GM18861 (cell line): Measurements from ENCODE around the gene AKAP13.
A peak's percentile ranks its signal among the peaks of the same experiment; 100 is the strongest.

Experiments used
- ATAC-seq: cut with Tn5 transposase; IDR thresholded peaks from one replicate; pipeline ENCODE4 v1.9.1; 2021; ENCODE audit not compliant: unreplicated experiment

AKAP13 gene

DNA sequence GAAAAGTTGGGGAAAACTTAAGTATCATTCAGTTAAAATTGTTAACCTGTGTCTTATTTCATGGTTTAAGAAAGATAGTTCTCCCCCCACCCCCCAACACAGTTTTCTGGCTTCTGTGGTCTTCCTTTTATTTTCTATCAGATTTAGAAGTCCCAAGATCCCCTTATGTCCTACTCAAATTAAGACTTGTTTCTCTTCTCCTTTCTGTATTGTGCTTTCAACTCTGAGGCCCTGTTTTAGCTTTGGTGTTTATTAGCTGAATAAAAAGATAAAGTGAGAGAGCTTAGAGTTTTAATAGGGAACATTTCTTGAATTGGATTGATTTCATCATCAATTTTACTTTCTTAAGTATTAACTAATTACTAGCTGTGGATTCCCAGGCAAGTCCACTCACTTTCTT is 62.6 kb downstream of the AKAP13 start:
- peak; percentile 23 for ATAC-seq

- peak; percentile 65 for ATAC-seq
Observed at GRCh38 chr15:85443593-85444087, 63.2 kb downstream of the AKAP13 start.

GRCh38 chr15:85444122-85444745 is 63.8 kb downstream of the AKAP13 start:
- ATAC-seq = no peak

- no peak for ATAC-seq
Observed at GRCh38 chr15:85445361-85445760, 65.0 kb downstream of the AKAP13 start.

GRCh38 chr15:85451099-85451700 is 70.8 kb downstream of the AKAP13 start:
- ATAC-seq = no peak

GRCh38 chr15:85452436-85452835 is 72.0 kb downstream of the AKAP13 start:
- ATAC-seq = no peak

DNA sequence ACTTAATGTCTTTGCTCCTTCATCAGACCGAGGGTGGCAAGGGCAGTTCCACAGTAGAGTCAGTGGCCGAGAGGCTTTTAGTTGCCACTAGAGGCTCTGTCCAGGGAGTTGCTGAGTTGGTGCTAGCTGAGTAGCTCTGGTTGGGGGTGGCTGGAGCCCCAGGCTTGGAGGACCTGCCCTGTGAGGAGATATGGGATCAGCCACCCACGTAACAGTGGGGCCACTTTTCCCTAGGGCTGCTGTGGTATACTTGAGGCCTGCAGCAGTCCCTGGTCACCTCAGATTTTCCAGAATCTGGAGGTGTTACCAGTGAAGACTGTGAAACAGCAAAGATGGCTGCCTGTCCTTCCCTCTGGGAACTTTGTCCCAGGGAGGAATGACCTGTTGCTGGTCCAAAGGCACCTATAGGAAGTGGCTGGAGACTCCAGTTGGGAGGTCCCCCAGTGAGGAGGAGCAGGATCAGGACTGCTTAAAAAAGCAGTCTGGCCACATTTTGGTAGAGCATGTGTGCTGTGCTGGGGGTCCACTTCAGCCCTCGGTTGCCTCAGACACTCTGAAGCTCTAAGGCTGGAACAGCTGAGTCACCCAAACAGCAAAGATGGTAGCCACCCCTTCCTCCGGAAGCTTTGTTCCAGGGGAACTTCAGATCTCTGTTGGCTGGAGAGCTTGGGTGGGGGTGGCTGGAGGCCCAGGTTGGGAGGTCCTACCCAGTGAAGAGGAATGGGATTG is 72.9 kb downstream of the AKAP13 start:
- ATAC-seq = no peak

DNA sequence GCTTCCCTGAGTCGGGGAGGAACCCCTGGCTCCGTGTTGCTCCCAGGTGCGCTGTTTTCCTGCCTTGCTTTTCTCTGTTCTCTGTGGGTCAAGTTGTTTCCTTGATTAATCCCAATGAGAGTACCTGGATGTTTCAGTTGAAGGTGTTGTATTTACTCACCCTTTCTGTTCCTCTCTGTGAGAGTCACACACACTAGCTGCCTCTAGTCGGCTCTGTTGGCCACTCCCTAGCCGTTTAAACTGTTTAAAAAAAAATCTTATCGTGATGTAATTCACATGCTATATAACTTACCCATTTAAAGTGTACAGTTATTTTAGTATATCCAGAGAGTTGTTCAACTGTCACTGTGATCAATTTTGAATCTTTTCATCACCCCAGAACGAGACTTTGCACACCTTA is 74.0 kb downstream of the AKAP13 start:
- no peak for ATAC-seq

DNA sequence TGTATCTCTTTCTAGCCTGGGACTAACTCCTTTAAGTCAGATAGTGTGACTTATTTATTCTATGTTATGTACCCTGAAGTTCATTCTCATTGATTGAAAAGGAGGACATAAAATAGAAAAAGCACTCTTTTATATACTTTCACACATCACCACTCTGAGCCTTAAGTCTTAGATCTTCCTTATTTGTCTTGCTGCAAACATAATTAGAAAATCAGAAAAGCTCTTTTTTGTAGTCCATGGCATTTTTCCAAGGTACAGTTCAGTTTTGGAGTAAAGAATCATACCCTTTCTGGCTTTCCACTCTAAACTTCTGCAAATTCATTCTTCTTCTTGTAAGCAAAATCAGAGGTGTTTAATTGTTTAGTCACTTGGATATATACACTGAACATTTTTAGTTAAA is 75.5 kb downstream of the AKAP13 start:
- ATAC-seq = no peak

GRCh38 chr15:85456798-85457197 is 76.4 kb downstream of the AKAP13 start:
- peak; percentile 37 for ATAC-seq

DNA sequence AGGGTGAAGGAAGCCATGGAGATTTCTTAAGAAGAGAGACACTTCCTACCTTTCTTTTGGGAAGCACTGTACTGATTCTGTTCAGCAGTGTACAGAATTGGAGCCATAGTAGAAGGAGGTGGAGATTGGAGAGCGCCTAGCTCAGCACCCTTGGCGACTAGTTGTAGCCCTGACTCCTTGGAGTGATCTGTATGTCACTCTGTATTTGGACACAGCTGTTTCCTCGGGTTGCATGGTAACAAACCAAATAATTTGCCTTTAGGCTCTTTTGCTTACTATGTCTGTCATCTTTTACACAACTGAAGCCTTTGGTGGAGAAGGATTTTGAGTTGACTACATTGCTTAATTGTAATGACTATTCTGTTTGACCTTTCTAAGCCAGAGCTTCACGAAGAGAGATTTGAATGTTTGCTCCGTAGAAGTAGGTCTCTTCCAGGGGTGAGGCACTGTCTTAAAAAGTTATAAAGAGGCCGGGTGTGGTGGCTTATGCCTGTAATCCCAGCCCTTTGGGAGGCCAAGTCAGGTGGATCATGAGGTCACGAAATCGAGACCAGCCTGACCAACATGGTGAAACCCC is 77.1 kb downstream of the AKAP13 start:
- ATAC-seq = peak; percentile 93

DNA sequence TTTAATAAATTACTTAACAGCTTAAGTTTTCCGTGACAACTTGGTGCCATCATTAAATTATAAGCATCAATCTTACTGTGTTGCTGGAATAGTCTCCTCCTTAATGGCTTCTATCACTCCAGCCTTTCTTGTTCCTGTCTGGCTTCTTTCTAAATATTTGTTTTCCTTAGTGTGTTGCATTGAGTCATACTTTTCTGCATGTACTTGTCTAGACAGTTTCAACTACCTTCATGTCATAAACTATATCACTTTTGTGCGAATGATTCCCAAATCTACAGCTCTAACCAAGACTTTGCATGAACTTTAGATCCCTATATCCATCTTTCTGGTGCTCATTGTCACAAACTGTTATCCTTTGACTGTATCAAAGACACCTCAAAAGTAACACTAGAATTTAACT is 78.4 kb downstream of the AKAP13 start:
- ATAC-seq = no peak

- ATAC-seq = no peak
Observed at GRCh38 chr15:85462029-85462428, 81.6 kb downstream of the AKAP13 start.

DNA sequence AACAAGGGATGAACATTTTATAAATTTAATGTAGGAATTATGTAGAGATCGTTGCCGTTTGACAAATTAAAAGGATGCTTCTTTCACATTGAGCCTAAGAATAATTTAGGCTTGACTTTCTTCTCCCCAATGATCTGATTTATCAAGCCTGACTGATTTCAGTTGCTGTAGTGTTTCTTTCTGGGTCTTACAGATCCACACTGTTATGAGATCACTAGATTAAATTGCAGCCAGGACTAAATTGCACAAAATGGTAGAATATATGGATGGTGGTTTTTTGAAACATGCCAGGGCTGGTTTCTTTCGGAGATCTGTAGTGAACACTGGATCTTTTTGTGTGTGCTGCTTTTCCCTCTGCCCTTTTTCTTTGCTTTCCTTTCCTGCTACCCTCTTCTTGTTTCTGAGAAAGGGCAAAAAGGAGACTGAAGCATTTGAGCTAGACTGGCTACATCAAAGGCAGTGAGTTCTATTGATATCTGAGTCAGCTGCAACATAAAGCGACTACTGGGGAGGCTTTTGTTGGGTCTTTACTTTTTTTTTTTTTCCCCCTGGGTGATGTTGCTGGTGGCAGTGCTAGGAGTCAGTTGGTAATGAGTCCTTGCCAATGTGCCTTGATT is 83.0 kb downstream of the AKAP13 start:
- no peak for ATAC-seq

- no peak for ATAC-seq
Observed at GRCh38 chr15:85463976-85464375, 83.6 kb downstream of the AKAP13 start.

GRCh38 chr15:85464471-85464870 is 84.1 kb downstream of the AKAP13 start:
- ATAC-seq = no peak

DNA sequence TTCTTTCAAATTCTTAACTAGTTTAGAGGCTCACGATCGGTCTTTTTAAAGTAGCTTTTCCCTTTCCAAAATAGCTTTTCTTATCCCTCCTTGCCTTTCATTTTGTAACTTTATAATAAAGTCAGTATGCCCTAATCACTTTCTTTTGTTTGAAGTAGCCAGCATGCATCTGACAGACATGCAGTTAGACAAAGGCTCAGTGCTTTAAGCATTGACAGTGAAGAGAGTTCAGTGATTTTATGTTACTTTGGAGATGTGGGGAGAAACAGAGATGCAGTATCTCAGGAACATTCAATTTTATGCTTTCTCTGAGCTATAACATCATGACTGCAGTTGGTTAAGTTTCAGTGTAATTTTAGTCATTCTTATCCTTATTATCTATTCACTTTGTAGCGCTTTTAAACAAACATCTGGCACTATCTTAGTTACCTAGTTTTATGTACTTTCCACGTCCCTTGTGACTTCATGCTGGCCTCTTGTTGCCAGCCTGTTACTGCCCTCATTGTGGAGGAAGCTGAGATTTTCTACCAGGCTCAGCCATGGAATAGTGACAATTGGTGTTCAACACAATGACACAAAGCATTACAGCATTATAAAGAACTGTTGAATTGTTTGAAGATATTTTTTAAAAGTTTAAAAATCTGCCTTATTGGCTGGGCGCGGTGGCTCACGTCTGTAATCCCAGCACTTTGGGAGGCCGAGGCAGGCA is 90.3 kb downstream of the AKAP13 start:
- ATAC-seq = no peak

DNA sequence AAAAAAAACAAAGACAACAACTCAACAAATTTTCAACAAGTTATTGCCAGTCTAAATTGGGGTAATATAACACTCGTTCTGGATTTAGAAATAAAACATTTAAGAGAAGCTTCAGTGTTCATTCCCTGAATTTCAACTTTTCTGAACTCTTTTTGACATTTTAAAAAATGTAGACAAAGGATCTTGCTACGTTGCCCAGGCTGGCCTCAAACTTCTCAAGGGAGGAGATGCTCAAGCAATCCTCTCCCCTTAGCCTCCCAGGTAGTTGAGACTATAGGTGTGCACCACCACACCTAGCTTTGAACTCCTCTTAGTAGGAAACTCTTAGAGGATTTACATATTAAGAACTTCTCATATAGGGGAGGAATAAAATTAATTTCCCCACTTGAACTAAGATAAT is 91.9 kb downstream of the AKAP13 start:
- no peak for ATAC-seq

GRCh38 chr15:85473455-85473854 is 93.1 kb downstream of the AKAP13 start:
- ATAC-seq = peak; percentile 27

DNA sequence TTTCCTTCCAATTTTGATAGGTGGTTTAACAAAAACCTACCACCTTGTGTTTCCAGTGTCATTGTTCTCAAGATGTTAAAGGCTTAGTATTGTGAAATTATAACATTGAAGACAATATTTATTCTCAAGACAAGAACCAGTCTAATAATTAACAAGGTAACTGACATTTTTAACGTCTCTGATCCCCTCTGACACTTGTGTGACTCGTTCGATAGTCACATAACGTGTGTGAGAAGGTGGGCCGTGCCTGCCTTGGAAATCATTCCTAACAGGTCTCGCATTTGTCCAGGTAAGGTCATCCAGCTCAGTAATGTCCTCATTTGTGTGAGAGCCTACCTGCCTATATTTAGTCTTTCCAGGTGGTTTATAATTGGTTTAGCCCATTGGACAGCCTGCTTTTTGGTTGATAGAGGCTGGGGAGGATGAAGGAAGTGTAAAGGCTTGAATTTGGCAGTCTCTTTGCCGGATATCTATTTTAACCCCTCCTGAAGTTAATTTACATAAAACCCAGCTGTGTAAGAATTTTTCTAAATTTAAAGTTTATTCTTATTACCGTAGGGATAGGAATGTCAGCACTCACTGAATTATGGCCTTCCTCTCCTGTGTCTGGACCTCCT is 94.4 kb downstream of the AKAP13 start:
- peak; percentile 39 for ATAC-seq
